H1 (cell line): ENCODE data around the gene HMOX2. TPM values are rescaled to one million over a fixed set of nuclear protein-coding genes. Genes with fewer than 3 reads are reported as not detected.
A peak's percentile ranks its signal among the peaks of the same experiment; 100 is the strongest.

Experiments used
- CTCF ChIA-PET: fragments of 300-600 bp; sonication (Branson Sonifier 250); formaldehyde crosslinking; loops from one replicate; lab custom pipeline; 2021; ENCODE audit not compliant: partially characterized antibody; lab: Charles Lee
- POLR2A ChIA-PET: fragments of 300-600 bp; sonication (Branson Sonifier 250); formaldehyde crosslinking; loops from one replicate; lab custom pipeline; 2021; ENCODE audit warnings: inconsistent platforms; ENCODE audit not compliant: partially characterized antibody; lab: Charles Lee
- DNase-seq, 2 experiments: peaks; one replicate each; pipeline versions ENCODE4 v3.0.0 to v3.0.0-alpha.2; 2010 to 2022; ENCODE audit warnings: low spot score in 2 of 2, low read depth in 1 of 2, mixed read lengths in 1 of 2
- FAIRE-seq: peaks from 2 replicates; lab custom pipeline; 2011; peaks lifted over from hg19 to GRCh38; lab: Jason Lieb, UNC
- H2AFZ ChIP-seq: 2 replicates; pipeline ENCODE4 v1.8.1; 2012; ENCODE audit warnings: low read length, inconsistent platforms
- H2AK5ac ChIP-seq: 2 replicates; pipeline ENCODE4 v1.6.1; 2013; ENCODE audit warnings: low read depth, low read length
- H2BK120ac ChIP-seq: replicated peaks from 2 replicates; pipeline ENCODE3; 2013; ENCODE audit warnings: low read depth, low read length, inconsistent platforms
- H2BK12ac ChIP-seq: 2 replicates; pipeline ENCODE4 v1.6.1; 2013; ENCODE audit warnings: low read depth, low read length
- H2BK15ac ChIP-seq: 2 replicates; pipeline ENCODE4 v1.6.1; 2013; ENCODE audit warnings: low read length
- H2BK20ac ChIP-seq: 2 replicates; pipeline ENCODE4 v1.6.1; 2013; ENCODE audit warnings: low read length
- H2BK5ac ChIP-seq: 2 replicates; pipeline ENCODE4 v1.6.1; 2013; ENCODE audit warnings: low read depth, low read length
- H3K14ac ChIP-seq: 2 replicates; pipeline ENCODE4 v1.6.1; 2013; ENCODE audit warnings: inconsistent platforms; ENCODE audit not compliant: insufficient read length
- H3K18ac ChIP-seq: 2 replicates; pipeline ENCODE4 v1.6.1; 2013; ENCODE audit warnings: low read length; ENCODE audit errors: extremely low read depth
- H3K23ac ChIP-seq: 2 replicates; pipeline ENCODE4 v1.6.1; 2013; ENCODE audit warnings: inconsistent platforms; ENCODE audit not compliant: insufficient read length
- H3K23me2 ChIP-seq: 2 replicates; pipeline ENCODE4 v1.6.1; 2013; ENCODE audit warnings: low read depth, low read length
- H3K27ac ChIP-seq: 2 replicates; pipeline ENCODE4 v1.6.1; 2011; ENCODE audit warnings: low read depth, low read length, inconsistent platforms
- H3K27me3 ChIP-seq, 4 experiments: replicated peaks in 1 of 4; 1 replicate in 1 of 4; 2 replicates in 3 of 4; pipeline versions ENCODE4 v1.6.1 to v1.8.1; 2011 to 2013; ENCODE audit warnings: low read length in 3 of 4, mild to moderate bottlenecking in 3 of 4, inconsistent platforms in 2 of 4, mixed read lengths in 2 of 4, moderate library complexity in 1 of 4; ENCODE audit not compliant: control insufficient read depth in 3 of 4, insufficient read depth in 3 of 4; ENCODE audit errors: extremely low read depth in 1 of 4
- H3K36me3 ChIP-seq, 4 experiments: 2 replicates each; pipeline versions ENCODE4 v1.6.1 to v1.8.1; 2011 to 2013; ENCODE audit warnings: mild to moderate bottlenecking in 4 of 4, low read length in 3 of 4, moderate library complexity in 2 of 4, control low read depth in 1 of 4, inconsistent platforms in 1 of 4; ENCODE audit not compliant: insufficient read depth in 4 of 4, control insufficient read depth in 2 of 4
- H3K4ac ChIP-seq: replicated peaks from 2 replicates; pipeline ENCODE3; 2013; ENCODE audit warnings: low read length, low read depth, mixed read lengths, inconsistent platforms; ENCODE audit not compliant: insufficient read length
- H3K4me1 ChIP-seq, 4 experiments: replicated peaks in 1 of 4; 1 replicate in 1 of 4; 2 replicates in 3 of 4; pipeline versions ENCODE4 v1.6.1 to v1.8.1; 2011 to 2013; ENCODE audit warnings: low read length in 3 of 4, inconsistent platforms in 2 of 4, mixed read lengths in 1 of 4; ENCODE audit not compliant: insufficient read depth in 4 of 4, control insufficient read depth in 3 of 4
- H3K4me2 ChIP-seq, 2 experiments: 2 replicates each; pipeline versions ENCODE4 v1.6.1 to v1.8.1; 2011 to 2013; ENCODE audit warnings: low read depth in 2 of 2, low read length in 2 of 2, control low read depth in 1 of 2, inconsistent platforms in 1 of 2, mild to moderate bottlenecking in 1 of 2; ENCODE audit not compliant: insufficient read depth in 1 of 2
- H3K4me3 ChIP-seq, 4 experiments: fragments of 200-600, 300-600 bp in 1 of 4; sonication (generic), shearing (Covaris generic), sonication (Bioruptor Twin) in 1 of 4; 2 replicates each; pipeline versions ENCODE4 v1.5.1 to v1.8.1; 2011 to 2016; ENCODE audit warnings: low read length in 4 of 4, low read depth in 3 of 4, control low read depth in 2 of 4, inconsistent platforms in 2 of 4, mild to moderate bottlenecking in 2 of 4, mixed read lengths in 1 of 4, moderate library complexity in 1 of 4; ENCODE audit not compliant: insufficient read depth in 2 of 4; ENCODE audit errors: extremely low read depth in 1 of 4
- H3K56ac ChIP-seq: replicated peaks from 2 replicates; pipeline ENCODE3; 2013; ENCODE audit warnings: low read depth, mild to moderate bottlenecking, mixed read lengths, low read length, inconsistent platforms; ENCODE audit not compliant: insufficient read length
- H3K79me1 ChIP-seq: 2 replicates; pipeline ENCODE4 v1.6.1; 2013; ENCODE audit warnings: low read depth, low read length, control low read depth
- H3K79me2 ChIP-seq, 2 experiments: 2 replicates each; pipeline versions ENCODE4 v1.6.1 to v1.8.1; 2012 to 2013; ENCODE audit warnings: low read length in 2 of 2, mild to moderate bottlenecking in 2 of 2, inconsistent platforms in 1 of 2; ENCODE audit not compliant: insufficient read depth in 2 of 2, control insufficient read depth in 1 of 2
- H3K9ac ChIP-seq, 4 experiments: replicated peaks in 1 of 4; 1 replicate in 1 of 4; 2 replicates in 3 of 4; pipeline versions ENCODE4 v1.6.1 to v1.8.1; 2011 to 2013; ENCODE audit warnings: low read depth in 3 of 4, low read length in 3 of 4, control low read depth in 2 of 4, mild to moderate bottlenecking in 2 of 4, moderate library complexity in 2 of 4, inconsistent platforms in 1 of 4; ENCODE audit errors: extremely low read depth in 1 of 4
- H3K9me3 ChIP-seq, 2 experiments: 2 replicates each; pipeline versions ENCODE4 v1.6.1 to v1.8.1; 2012 to 2013; ENCODE audit warnings: mild to moderate bottlenecking in 2 of 2, moderate library complexity in 2 of 2, control low read depth in 1 of 2, inconsistent platforms in 1 of 2, low read depth in 1 of 2, low read length in 1 of 2, mixed read lengths in 1 of 2; ENCODE audit not compliant: insufficient read depth in 2 of 2
- H4K20me1 ChIP-seq, 2 experiments: replicated peaks in 1 of 2; 2 replicates each; pipeline versions ENCODE3 to v1.8.1; 2011 to 2013; ENCODE audit warnings: inconsistent platforms in 2 of 2, low read length in 2 of 2, mild to moderate bottlenecking in 1 of 2; ENCODE audit not compliant: insufficient read depth in 2 of 2, control insufficient read depth in 1 of 2
- H4K5ac ChIP-seq: 2 replicates; pipeline ENCODE4 v1.6.1; 2013; ENCODE audit warnings: low read length, low read depth, mixed read lengths, inconsistent platforms; ENCODE audit not compliant: insufficient read length
- H4K8ac ChIP-seq: 2 replicates; pipeline ENCODE4 v1.8.0; 2013; ENCODE audit warnings: mild to moderate bottlenecking, moderate library complexity, low read length, inconsistent platforms; ENCODE audit not compliant: insufficient read depth; ENCODE audit errors: extremely low read depth
- H4K91ac ChIP-seq: replicated peaks from 2 replicates; pipeline ENCODE3; 2013; ENCODE audit warnings: low read length, mixed read lengths, inconsistent platforms; ENCODE audit not compliant: insufficient read length
- ASH2L ChIP-seq: fragments of 200-600, 300-600 bp; sonication (generic); IDR thresholded peaks from one replicate; pipeline ENCODE4 v1.7.1; 2017; ENCODE audit warnings: low read length
- BACH1 ChIP-seq: IDR thresholded peaks from 2 replicates; pipeline ENCODE4 v1.6.1; 2012; ENCODE audit warnings: low read length, improper control_type of control experiment
- CHD2 ChIP-seq: IDR thresholded peaks from 2 replicates; pipeline ENCODE4 v1.6.1; 2012; ENCODE audit warnings: low read length, improper control_type of control experiment
- MAFK ChIP-seq: IDR thresholded peaks from 2 replicates; pipeline ENCODE4 v1.6.1; 2012; ENCODE audit warnings: low read depth, mild to moderate bottlenecking, improper control_type of control experiment, low read length
- NANOG ChIP-seq: IDR thresholded peaks from 2 replicates; pipeline ENCODE4 v1.6.1; 2011; ENCODE audit warnings: low read length, low read depth, mild to moderate bottlenecking, inconsistent platforms; ENCODE audit not compliant: insufficient read depth, poor library complexity, severe bottlenecking
- POLR2A ChIP-seq, 2 experiments: IDR thresholded peaks; 1 replicate in 1 of 2; 2 replicates in 1 of 2; pipeline ENCODE4 v1.6.1; 2011; ENCODE audit warnings: low read depth in 2 of 2, low read length in 2 of 2, mild to moderate bottlenecking in 2 of 2; ENCODE audit errors: control extremely low read depth in 1 of 2
- RFX5 ChIP-seq: IDR thresholded peaks from 2 replicates; pipeline ENCODE4 v1.6.1; 2011; ENCODE audit warnings: low read depth, low read length, improper control_type of control experiment, borderline replicate concordance
- TBP ChIP-seq: IDR thresholded peaks from 2 replicates; pipeline ENCODE4 v1.6.1; 2011; ENCODE audit warnings: low read depth, low read length, improper control_type of control experiment
- TEAD4 ChIP-seq: IDR thresholded peaks from 2 replicates; pipeline ENCODE4 v1.6.1; 2012; ENCODE audit warnings: low read depth, low read length, inconsistent platforms, mixed read lengths
- WGBS, 2 experiments: shearing (Covaris generic) in 1 of 2; methylation state at CpG; one replicate each; pipeline versions ENCODE4 v1.1.6 to v1.1.7; 2013 to 2015; ENCODE audit warnings: low lambda C conversion rate in 2 of 2, mixed read lengths in 2 of 2, inconsistent platforms in 1 of 2, low coverage in 1 of 2, missing lambda C conversion rate in 1 of 2; ENCODE audit not compliant: insufficient replicate concordance in 2 of 2, insufficient coverage in 1 of 2, insufficient read length in 1 of 2; ENCODE audit errors: extremely low coverage in 1 of 2, missing lambda C conversion rate in 1 of 2; 5-methylcytosine and 5-hydroxymethylcytosine counted together
- polyA plus RNA-seq, 7 experiments: library from polyadenylated mRNA; depleted of rRNA in 3 of 7; stranded (reverse) in 5 of 7; unstranded in 2 of 7; fragments of >200 nt in 5 of 7; fragments of 200-250 nt in 2 of 7; gene quantifications; 1 replicate in 5 of 7; 2 replicates in 1 of 7; 4 replicates in 1 of 7; pipeline versions ENCODE4 v1.2.1 to v1.2.3, GENCODE V29; 2011 to 2013; ENCODE audit warnings: missing spikeins in 2 of 7, mixed read lengths in 2 of 7
- total RNA-seq: library from RNA; stranded (reverse); fragmentation: NEBNext Ultra II Directional; extraction: Animal tissue kit (Norgen Biotek cat#: 25700); gene quantifications from 2 replicates; pipeline ENCODE4 v1.2.1, GENCODE V29; 2021

HMOX2 gene
- total and polyA plus RNA-seq, 2 of the 8 experiments (the other 6 are each of a cell fraction or from before 2014, with no cell fraction given) = 36.5 to 48.4 TPM

DNA sequence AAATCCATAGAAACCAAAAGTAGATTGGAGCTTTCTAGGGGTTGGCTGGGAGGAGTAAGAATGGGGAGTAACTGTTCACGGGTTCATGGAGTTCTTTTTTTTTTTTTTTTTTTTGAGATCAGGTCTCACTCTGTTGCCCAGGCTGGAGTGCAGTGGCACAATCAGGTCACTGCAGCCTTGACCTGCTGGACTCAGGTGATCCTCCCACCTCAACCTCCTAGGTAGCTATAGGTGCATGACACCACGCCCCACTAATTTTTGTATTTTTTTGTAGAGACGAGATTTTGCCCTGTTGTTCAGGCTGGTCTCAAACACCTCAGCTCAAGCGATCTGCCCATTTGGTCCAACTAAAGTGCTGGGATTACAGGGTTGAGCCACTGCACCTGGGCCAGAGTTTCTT is 3.3 kb upstream of the HMOX2 start:
- Histone ChIP-seq H2BK20ac (no peak overlapping the region), H4K5ac (no peak overlapping the region), H2BK15ac (no peak overlapping the region), H3K9me3 (peaks cover 0 to 3% of the 10 kb centered on the region in 2 experiments; a peak in 1 of 4 replicates), H3K56ac (no peak overlapping the region), H3K4ac (no peak overlapping the region), H3K36me3 (peaks cover 0 to 13% (median 8%) of the 10 kb centered on the region in 4 experiments; a peak in 7 of 8 replicates), H4K8ac (no peak overlapping the region), H3K79me1 (peaks cover 2% of the 10 kb centered on the region; the same call in 1 of the 2 replicates), H3K14ac (no peak overlapping the region), H3K4me1 (peaks cover 0 to 9% (median 3%) of the 10 kb centered on the region in 4 experiments; a peak in 6 of 7 replicates), H3K27ac (no peak overlapping the region), H3K4me3 (peak overlapping the region in 2 of 4 experiments; percentile 50 to 99; a peak in 3 of 8 replicates), H4K91ac (no peak overlapping the region), H4K20me1 (peaks cover 2% of the 10 kb centered on the region in 2 experiments), H2AFZ (no peak overlapping the region), H3K9ac (no peak overlapping the region), H2BK12ac (no peak overlapping the region), H2BK120ac (no peak overlapping the region), H3K23me2 (peaks cover 5% of the 10 kb centered on the region; the same call in 1 of the 2 replicates), H3K79me2 (peaks cover 0 to 10% of the 10 kb centered on the region in 2 experiments; a peak in 2 of 4 replicates), H2BK5ac (no peak overlapping the region), H3K27me3 (peaks cover 0 to 7% (median 7%) of the 10 kb centered on the region in 4 experiments; a peak in 6 of 7 replicates), H3K18ac (no peak overlapping the region), H3K4me2 (peak overlapping the region in 1 of 2 experiments; percentile 66; a peak in 1 of 4 replicates), H2AK5ac (no peak overlapping the region), H3K23ac (no peak overlapping the region)
- ChIA-PET CTCF (interaction anchor here (1.0 to 1.6 kb wide), 2 partner anchors 10 to 65 kb away, joined by 4 to 5 read pairs; no protein-coding TSS in a partner anchor), POLR2A (interaction anchor here (0.6 to 14.4 kb wide), 6 partner anchors 19 to 460 kb away, joined by 3 to 257 read pairs (median 4); partner anchors contain the start of genes CDIP1 and MGRN1)
- no peak for DNase-seq
- 66% methylated on average over 4 of the region's 4 CpGs; no CpG with 5 or more reads in 1 of the 2 experiments for WGBS, 2 experiments
- no peak for TF ChIP-seq NANOG
- TF ChIP-seq TEAD4 = no peak
- TF ChIP-seq BACH1 = no peak
- no peak for TF ChIP-seq POLR2A (IDR thresholded peaks at IDR 0.05; ENCODE audit: control extremely low read depth in 1 of 2, low read depth in 2 of 2, low read length in 2 of 2)
- no peak for TF ChIP-seq CHD2
- no peak for TF ChIP-seq RFX5
- TF ChIP-seq TBP = no peak
- no peak for TF ChIP-seq ASH2L
- TF ChIP-seq MAFK = no peak
- no peak for FAIRE-seq
